ENCODE measurements around the gene MAPK10. TPM values are rescaled to one million over a fixed set of nuclear protein-coding genes. Genes with fewer than 3 reads are reported as not detected.

The MAPK10 gene
- total RNA-seq, 2 donors from 2014 or later, result 0.49 TPM; not detected in 1

GRCh38 chr4:86367577-86367976, 7.7 kb upstream of the MAPK10 start:
- H3K27me3 Mint-ChIP-seq (ENCODE audit: low read depth), result peaks cover 6% of the 10 kb centered on the region
- ATAC-seq (replicated peaks in 1 of 2) (no peak), DNase-seq (no peak)
- peaks cover 0 to 4% of the 10 kb centered on the region in 2 donors for H3K9me3 Mint-ChIP-seq
- H3K27ac Mint-ChIP-seq, result no peak overlapping the region
- H3K4me1 Mint-ChIP-seq (ENCODE audit: low read depth), result no peaks in the 10 kb centered on the region
- no peak overlapping the region for H3K4me3 Mint-ChIP-seq
- no peaks in the 10 kb centered on the region for H3K36me3 Mint-ChIP-seq (ENCODE audit: insufficient read depth in 2 of 2)

DNA sequence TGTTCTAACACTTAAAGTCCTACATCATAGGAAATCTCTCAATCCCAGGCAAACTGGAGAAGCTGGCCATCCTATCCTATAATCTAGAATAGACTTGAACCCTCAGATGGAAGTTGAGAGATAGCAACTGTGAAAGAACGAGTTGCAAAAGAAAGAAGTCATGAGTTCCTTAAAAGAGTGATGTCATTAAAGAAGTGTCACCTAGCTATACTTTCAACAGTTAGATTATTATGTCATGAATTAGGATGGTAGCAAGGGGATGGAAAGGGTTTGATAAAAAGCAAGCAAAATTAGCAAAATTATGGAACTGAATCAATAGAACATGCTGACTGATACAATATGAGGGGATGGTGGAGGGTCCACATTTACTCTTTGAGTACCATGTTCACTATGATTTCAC, 7.1 kb upstream of the MAPK10 start:
- no peak overlapping the region for H3K27ac Mint-ChIP-seq
- no peak overlapping the region for H3K4me3 Mint-ChIP-seq
- DNase-seq (no peak), ATAC-seq (replicated peaks in 1 of 2) (no peak)
- H3K36me3 Mint-ChIP-seq (ENCODE audit: insufficient read depth in 2 of 2), result no peaks in the 10 kb centered on the region
- peaks cover 6% of the 10 kb centered on the region for H3K27me3 Mint-ChIP-seq (ENCODE audit: low read depth)
- H3K9me3 Mint-ChIP-seq, result no peaks in the 10 kb centered on the region
- no peaks in the 10 kb centered on the region for H3K4me1 Mint-ChIP-seq (ENCODE audit: low read depth)

DNA sequence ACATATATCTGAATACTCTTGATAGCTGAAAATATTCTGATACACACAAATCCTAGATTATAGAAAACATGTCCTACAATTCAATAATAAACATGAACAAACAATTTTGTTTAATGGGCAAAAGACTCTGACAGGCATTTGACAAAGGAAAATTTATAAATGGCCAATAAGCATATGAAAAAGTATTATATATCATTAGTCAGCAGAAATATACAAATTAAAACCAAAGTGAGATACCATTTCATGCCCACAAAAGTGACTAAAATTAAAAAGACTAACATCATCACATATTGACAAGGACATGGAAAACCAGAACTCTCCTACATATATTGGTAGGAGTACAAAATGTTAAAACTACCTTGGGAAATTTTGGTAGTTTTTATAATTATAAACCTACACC, 2.7 kb upstream of the MAPK10 start:
- Mint-ChIP-seq H3K9me3 (no peaks in the 10 kb centered on the region), H3K4me3 (no peak overlapping the region), H3K27me3 (ENCODE audit: low read depth) (peaks cover 6% of the 10 kb centered on the region), H3K36me3 (ENCODE audit: insufficient read depth in 2 of 2) (no peaks in the 10 kb centered on the region), H3K27ac (no peak overlapping the region), H3K4me1 (ENCODE audit: low read depth) (peaks cover 11% of the 10 kb centered on the region)
- DNase-seq (no peak), ATAC-seq (replicated peaks in 1 of 2) (no peak)

GRCh38 chr4:86358257-86358656, 1.6 kb downstream of the MAPK10 start:
- no peak overlapping the region for H3K27ac Mint-ChIP-seq
- peaks cover 25% of the 10 kb centered on the region for H3K4me1 Mint-ChIP-seq (ENCODE audit: low read depth)
- no peaks in the 10 kb centered on the region for H3K36me3 Mint-ChIP-seq (ENCODE audit: insufficient read depth in 2 of 2)
- ATAC-seq (replicated peaks in 1 of 2) (no peak), DNase-seq (no peak)
- no peaks in the 10 kb centered on the region for H3K9me3 Mint-ChIP-seq
- no peak overlapping the region for H3K4me3 Mint-ChIP-seq
- H3K27me3 Mint-ChIP-seq (ENCODE audit: low read depth), result peaks cover 9% of the 10 kb centered on the region

DNA sequence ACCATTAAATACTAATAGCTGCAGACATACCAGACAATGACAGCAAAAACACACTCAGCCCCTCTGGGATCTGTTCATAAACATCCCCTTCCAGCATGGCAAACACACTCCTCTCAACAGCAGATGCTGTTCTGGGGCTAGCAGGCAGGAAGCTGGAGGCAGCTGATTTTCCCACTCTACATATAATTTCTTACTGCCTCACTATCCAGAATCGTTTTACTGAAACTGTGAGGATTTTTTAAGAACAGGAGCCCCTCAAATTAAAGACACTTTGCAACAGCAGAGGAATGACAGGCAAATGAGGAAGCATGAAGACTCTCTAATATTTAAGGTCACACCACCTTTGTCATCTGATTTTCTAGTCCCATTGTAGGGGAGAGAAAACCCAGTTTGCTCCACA, 2.2 kb downstream of the MAPK10 start:
- H3K36me3 Mint-ChIP-seq (ENCODE audit: insufficient read depth in 2 of 2), result no peaks in the 10 kb centered on the region
- H3K4me1 Mint-ChIP-seq (ENCODE audit: low read depth), result peaks cover 25% of the 10 kb centered on the region
- no peak overlapping the region for H3K27ac Mint-ChIP-seq
- no peak for DNase-seq
- ATAC-seq (replicated peaks in 1 of 2), result no peak
- peaks cover 15% of the 10 kb centered on the region for H3K27me3 Mint-ChIP-seq (ENCODE audit: low read depth)
- no peak overlapping the region for H3K4me3 Mint-ChIP-seq
- H3K9me3 Mint-ChIP-seq, result no peaks in the 10 kb centered on the region

- H3K4me3 Mint-ChIP-seq, result no peak overlapping the region
- H3K27me3 Mint-ChIP-seq (ENCODE audit: low read depth), result peaks cover 19% of the 10 kb centered on the region
- no peaks in the 10 kb centered on the region for H3K36me3 Mint-ChIP-seq (ENCODE audit: insufficient read depth in 2 of 2)
- peak overlapping the region; percentile 31 for H3K27ac Mint-ChIP-seq
- H3K9me3 Mint-ChIP-seq, result no peaks in the 10 kb centered on the region
- ATAC-seq (replicated peaks in 1 of 2) (peak; percentile 61 to 68), DNase-seq (no peak)
- H3K4me1 Mint-ChIP-seq (ENCODE audit: low read depth), result peaks cover 25% of the 10 kb centered on the region
Measured at GRCh38 chr4:86356425-86357210, 3.2 kb downstream of the MAPK10 start.

DNA sequence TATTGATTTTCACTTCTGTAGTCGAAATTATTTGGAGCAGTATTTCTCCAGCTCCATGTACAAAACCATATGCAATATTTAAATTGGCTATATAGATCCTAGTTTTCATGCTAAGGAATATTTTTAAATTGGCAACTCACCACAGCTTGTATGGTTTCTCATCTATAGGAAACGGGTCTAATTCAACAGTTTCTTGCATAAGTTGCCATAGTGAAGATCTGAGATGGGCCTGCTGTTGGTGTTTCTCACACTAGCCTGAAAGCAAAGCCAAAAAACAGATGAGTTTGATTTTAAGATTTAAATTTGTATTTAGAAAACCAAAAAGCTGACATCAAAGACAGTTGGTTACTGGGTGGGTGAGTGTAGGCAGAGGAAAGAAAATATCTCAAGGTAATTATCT, 5.5 kb downstream of the MAPK10 start:
- Mint-ChIP-seq H3K4me1 (ENCODE audit: low read depth) (peaks cover 15% of the 10 kb centered on the region), H3K36me3 (ENCODE audit: insufficient read depth in 2 of 2) (no peaks in the 10 kb centered on the region), H3K4me3 (no peak overlapping the region), H3K9me3 (no peaks in the 10 kb centered on the region), H3K27ac (no peak overlapping the region), H3K27me3 (ENCODE audit: low read depth) (peaks cover 19% of the 10 kb centered on the region)
- no peak for ATAC-seq (replicated peaks in 1 of 2)
- DNase-seq, result no peak

- ATAC-seq (replicated peaks in 1 of 2) (no peak), DNase-seq (no peak)
- no peaks in the 10 kb centered on the region for H3K27me3 Mint-ChIP-seq (ENCODE audit: low read depth)
- H3K27ac Mint-ChIP-seq, result no peak overlapping the region
- H3K9me3 Mint-ChIP-seq, result no peaks in the 10 kb centered on the region
- no peaks in the 10 kb centered on the region for H3K36me3 Mint-ChIP-seq (ENCODE audit: insufficient read depth in 2 of 2)
- H3K4me3 Mint-ChIP-seq, result no peak overlapping the region
- H3K4me1 Mint-ChIP-seq (ENCODE audit: low read depth), result no peaks in the 10 kb centered on the region
Measured at GRCh38 chr4:86346320-86346719, 13.5 kb downstream of the MAPK10 start.

DNA sequence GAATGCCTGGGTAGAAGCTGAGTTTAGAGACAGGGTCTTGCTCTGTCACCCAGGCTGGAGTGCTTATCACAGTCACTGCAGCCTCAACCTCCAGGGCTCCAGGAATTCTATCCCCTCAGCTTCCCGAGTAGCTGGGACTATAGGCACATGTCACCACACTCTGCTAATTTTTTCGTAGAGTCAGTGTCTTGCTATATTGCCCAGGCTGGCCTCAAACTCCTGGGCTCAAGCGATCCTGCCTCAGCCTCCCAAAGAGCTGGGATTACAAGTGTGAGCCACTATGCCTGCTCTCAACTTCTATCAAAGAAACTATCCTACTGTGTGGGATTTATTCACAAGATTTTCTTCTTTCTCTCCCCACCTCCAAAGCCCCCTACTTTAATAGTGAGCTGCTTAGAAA, 15.7 kb downstream of the MAPK10 start:
- ATAC-seq (replicated peaks in 1 of 2) (no peak), DNase-seq (no peak)
- H3K9me3 Mint-ChIP-seq, result peaks cover 1 to 4% of the 10 kb centered on the region in 2 donors
- H3K27ac Mint-ChIP-seq, result no peak overlapping the region
- H3K27me3 Mint-ChIP-seq (ENCODE audit: low read depth), result no peaks in the 10 kb centered on the region
- no peaks in the 10 kb centered on the region for H3K36me3 Mint-ChIP-seq (ENCODE audit: insufficient read depth in 2 of 2)
- no peak overlapping the region for H3K4me3 Mint-ChIP-seq
- no peaks in the 10 kb centered on the region for H3K4me1 Mint-ChIP-seq (ENCODE audit: low read depth)

GRCh38 chr4:86338989-86339388, 20.9 kb downstream of the MAPK10 start:
- no peaks in the 10 kb centered on the region for H3K27me3 Mint-ChIP-seq (ENCODE audit: low read depth)
- H3K9me3 Mint-ChIP-seq, result peaks cover 1 to 4% of the 10 kb centered on the region in 2 donors
- no peak overlapping the region for H3K27ac Mint-ChIP-seq
- H3K36me3 Mint-ChIP-seq (ENCODE audit: insufficient read depth in 2 of 2), result peaks cover 0 to 1% of the 10 kb centered on the region in 2 donors
- no peak overlapping the region for H3K4me3 Mint-ChIP-seq
- no peaks in the 10 kb centered on the region for H3K4me1 Mint-ChIP-seq (ENCODE audit: low read depth)
- DNase-seq, result no peak
- ATAC-seq (replicated peaks in 1 of 2), result no peak

GRCh38 chr4:86338521-86338920, 21.3 kb downstream of the MAPK10 start:
- Mint-ChIP-seq H3K27me3 (ENCODE audit: low read depth) (no peaks in the 10 kb centered on the region), H3K9me3 (peaks cover 1 to 4% of the 10 kb centered on the region in 2 donors), H3K4me1 (ENCODE audit: low read depth) (no peaks in the 10 kb centered on the region), H3K4me3 (no peak overlapping the region), H3K36me3 (ENCODE audit: insufficient read depth in 2 of 2) (peaks cover 0 to 1% of the 10 kb centered on the region in 2 donors), H3K27ac (no peak overlapping the region)
- DNase-seq, result no peak
- no peak for ATAC-seq (replicated peaks in 1 of 2)

DNA sequence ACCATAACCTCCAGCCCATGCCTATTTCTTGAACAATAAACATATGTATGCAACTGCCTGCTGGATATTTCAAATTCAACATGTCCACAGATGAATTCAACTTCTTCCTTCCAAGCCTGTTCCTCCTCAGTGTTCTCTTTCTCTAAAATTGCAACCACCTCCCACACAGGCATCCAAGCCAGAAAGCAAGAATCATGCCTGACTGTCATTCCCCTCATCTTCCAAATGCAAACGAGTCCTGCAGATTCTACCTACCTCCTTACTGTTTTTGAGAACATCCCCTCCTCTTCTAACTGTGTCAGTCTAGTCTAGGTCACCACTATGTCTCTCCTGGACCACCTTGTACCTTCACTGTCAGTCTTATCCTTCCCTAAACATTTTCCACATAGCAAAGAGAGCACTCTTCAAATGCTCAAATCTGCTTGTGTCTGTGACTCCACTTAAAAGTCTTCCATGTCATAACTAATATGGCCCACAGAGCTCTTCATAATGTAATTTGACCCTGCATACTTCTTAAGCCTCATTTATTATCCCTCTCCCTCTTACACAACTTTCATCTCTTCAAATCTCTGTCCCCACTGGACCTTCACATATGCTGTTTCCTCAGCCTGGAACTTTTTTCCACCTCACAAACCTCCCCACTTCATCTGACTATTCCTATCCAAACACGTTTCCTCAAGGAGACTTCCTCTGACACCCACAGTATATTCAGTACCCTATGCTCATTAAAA, 25.7 kb downstream of the MAPK10 start:
- H3K27me3 Mint-ChIP-seq (ENCODE audit: low read depth), result no peaks in the 10 kb centered on the region
- ATAC-seq (replicated peaks in 1 of 2), result no peak

DNA sequence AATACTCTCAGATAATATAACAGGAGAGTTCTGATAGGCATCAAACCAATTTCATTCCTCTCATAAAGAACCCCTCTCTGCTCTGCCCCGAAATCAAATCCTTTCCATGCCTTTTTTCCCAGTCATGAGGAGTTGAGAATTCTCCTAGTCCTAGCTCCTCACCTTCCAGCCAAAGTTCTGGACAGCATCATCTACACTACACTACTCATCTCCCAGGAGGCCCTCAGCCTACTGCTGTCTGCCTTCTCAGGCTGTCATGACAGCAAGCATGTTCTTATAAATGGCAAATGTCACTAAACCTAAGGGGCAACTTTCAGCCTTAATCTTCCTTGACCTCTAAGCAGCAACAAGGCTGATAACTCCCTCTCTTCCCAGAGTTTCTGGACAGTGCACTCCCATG, 26.6 kb downstream of the MAPK10 start:
- Mint-ChIP-seq H3K4me3 (no peak overlapping the region), H3K27ac (no peak overlapping the region), H3K4me1 (ENCODE audit: low read depth) (no peaks in the 10 kb centered on the region), H3K36me3 (ENCODE audit: insufficient read depth in 2 of 2) (peaks cover 0 to 1% of the 10 kb centered on the region in 2 donors), H3K9me3 (no peaks in the 10 kb centered on the region), H3K27me3 (ENCODE audit: low read depth) (no peaks in the 10 kb centered on the region)
- no peak for DNase-seq
- no peak for ATAC-seq (replicated peaks in 1 of 2)

More for the DNA sequence above, 25.7 kb downstream of the MAPK10 start:
- H3K4me1 Mint-ChIP-seq (ENCODE audit: low read depth), result no peaks in the 10 kb centered on the region
- no peak for DNase-seq
- no peak overlapping the region for H3K4me3 Mint-ChIP-seq
- no peak overlapping the region for H3K27ac Mint-ChIP-seq
- H3K36me3 Mint-ChIP-seq (ENCODE audit: insufficient read depth in 2 of 2), result peaks cover 0 to 1% of the 10 kb centered on the region in 2 donors
- H3K9me3 Mint-ChIP-seq, result no peaks in the 10 kb centered on the region
